ENCODE results near the gene IRF4.
"Not testable (repeated sequence)": the region's sequence is repeated elsewhere in the genome, so short reads cannot be mapped to it uniquely, and the experiment has no call there.

Gene IRF4

DNA sequence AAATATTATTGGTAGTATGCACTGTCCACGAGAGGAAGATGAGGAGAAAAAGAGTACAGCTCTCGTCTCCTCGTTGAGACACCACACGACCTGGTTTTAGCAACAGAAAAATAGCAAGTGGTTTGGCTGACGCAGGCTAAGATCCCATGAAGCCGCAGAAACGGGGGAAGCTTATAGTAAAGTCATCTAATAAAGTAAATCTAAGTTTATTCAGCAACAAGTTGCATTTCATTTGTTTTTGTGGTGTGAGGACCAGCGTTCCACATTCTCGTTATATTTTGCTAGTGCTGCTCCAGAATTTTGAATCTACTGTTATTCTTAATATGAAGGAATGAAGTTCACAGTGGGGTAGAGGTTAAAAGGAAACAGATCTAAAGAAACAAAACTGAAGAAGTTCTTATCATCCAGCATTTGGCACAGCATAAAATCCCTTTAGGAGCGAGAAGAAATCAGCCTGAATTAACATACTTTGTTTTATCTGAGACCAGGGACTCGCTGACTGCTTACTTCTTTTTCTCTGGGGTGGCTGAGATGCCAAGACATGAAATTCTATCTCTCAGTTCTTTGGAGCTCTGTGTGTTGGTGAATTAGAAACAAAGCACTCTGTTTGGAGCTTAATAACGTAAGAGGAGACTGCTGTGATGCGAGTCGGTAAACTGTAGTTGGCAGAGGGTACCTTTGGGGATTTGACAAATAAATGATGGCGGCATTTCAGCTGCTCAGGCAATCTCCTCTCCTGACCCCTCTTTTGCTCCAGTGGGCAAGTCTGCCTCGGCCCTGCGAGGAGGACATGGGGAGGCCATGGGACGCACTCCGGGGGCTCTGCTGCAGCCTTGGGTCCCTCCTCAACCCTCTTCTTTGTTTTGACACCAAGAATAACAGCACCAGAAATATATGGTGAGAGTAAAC, 24.9 kb upstream of the IRF4 start:
- DNase-seq (ENCODE audit: low spot score) = no peak

DNA sequence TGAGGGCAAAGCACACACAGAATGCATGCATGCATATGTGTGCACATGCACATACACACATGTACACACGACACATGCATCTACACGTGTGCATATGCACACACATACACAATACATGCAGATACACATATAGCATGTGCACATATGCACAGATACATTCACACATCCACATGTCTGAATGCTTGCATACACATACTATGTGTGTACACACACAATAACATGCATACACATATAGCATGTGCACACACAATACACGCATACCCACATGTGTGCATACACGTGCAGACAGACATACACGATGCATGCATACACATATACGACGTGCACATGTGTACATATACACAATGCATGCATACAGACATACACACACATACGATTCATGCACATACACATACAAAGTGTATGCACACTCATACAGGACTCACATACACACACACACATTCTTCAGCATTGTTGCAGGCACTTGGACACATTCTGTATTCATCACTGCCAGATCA, 24.2 kb upstream of the IRF4 start:
- DNase-seq (ENCODE audit: low spot score) = no peak

DNA sequence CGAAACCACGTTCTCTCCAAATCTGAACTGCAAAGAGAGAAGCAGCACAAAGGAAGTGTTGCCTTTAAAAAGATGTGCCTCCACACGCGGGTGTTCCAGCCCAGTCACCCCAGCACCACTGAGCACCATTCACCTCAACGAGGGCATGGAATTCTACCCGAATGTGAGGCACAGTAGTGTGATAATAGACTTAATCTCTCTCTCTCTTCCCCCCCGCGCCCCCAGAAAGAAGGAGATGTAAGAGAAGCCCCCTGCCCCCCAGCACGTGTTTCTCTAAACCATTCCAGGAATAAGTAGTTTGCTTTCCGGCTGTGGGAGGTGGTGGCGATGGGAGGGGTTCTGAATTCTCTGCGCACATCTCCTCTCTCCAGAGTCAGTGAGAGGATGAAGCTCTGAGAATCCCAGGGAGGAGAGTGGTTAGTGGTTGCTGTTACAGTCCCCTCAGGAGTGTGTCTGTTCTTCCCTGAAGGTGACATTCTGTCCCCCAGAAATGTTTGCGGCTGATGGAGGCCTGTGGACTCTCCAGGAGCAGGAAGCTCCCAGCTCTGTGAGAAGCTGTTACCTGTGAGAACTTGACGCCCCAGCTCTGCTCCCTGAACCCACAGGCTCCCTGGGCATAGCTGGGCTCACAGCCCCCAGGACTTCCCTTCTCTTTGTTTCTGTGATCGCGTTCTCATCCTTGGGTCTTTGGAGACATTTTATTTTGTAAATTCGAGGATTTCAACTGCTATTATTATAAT, 23.5 kb upstream of the IRF4 start:
- DNase-seq (ENCODE audit: low spot score) = no peak

DNA sequence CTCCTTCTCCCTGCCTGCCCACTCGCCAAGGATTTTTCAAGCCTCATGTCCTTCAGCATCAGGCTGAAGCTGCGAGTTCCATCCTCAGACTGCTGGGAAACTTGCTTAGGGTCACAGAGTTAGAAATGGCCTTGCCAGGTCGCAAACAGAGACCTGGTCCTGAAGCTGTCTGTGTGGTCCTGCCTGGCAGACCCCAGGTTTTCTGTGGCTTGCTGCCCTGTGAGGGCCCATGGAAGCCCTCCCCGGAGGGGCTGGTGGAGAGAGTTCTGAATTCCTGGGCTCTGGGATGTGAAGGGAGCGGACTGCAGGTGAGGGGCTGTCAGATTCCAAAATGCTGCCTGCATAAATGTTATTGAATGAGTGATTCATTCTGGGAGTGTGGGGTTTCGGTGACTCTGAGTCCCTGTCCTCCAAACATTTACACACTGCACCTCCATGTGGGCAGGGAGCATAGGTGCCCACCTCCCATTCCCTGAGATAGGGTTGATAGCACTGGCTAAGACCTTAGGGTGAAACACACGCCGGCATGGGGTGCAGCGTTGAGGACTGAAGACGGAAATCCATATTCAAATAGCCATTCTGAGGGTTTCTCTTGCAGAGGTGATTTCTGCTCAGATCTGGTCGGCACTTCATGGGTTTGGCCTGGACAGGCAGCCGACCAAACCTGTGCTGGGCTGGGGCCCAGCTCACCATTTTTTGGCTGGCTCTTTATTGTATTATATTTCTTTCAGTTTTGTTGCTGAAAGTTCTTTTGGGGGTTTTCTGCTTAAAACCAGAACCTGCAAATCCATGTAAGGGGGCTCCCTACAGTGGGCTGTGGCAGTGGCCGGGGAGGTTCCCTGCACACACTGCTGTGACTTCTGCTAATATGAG, 21.8 kb upstream of the IRF4 start:
- no peak for DNase-seq (ENCODE audit: low spot score)

DNA sequence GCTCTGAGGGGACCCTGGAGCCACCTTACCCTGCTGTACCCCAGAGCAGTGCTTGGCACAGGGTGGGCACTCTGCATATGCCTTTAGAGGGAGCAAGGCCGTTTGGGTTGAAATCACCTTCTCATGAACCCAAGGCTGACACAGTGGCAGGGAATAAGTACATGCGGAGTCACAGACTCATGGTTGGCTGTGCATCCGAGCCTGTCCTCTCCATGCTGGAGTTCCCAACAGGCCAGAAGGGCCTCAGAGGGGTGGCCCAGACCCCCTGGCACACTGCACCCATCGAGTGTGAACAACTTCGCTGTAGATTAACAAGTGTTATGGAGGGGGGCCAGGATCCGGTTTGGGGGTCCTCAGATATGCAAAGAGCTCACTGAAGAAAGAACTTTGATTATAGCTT, 21.0 kb upstream of the IRF4 start:
- DNase-seq (ENCODE audit: low spot score) = no peak

DNA sequence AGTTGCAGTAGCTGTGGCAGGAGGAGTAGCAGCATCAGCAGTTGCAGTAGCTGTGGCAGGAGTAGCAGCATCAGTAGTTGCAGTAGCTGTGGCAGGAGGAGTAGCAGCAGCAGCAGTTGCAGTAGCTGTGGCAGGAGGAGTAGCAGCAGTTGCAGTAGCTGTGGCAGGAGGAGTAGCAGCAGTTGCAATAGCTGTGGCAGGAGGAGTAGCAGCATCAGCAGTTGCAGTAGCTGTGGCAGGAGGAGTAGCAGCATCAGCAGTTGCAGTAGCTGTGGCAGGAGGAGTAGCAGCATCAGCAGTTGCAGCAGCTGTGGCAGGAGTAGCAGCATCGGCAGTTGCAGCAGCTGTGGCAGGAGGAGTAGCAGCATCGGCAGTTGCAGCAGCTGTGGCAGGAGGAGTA, 19.7 kb upstream of the IRF4 start:
- not testable (repeated sequence) for DNase-seq (ENCODE audit: low spot score)

DNA sequence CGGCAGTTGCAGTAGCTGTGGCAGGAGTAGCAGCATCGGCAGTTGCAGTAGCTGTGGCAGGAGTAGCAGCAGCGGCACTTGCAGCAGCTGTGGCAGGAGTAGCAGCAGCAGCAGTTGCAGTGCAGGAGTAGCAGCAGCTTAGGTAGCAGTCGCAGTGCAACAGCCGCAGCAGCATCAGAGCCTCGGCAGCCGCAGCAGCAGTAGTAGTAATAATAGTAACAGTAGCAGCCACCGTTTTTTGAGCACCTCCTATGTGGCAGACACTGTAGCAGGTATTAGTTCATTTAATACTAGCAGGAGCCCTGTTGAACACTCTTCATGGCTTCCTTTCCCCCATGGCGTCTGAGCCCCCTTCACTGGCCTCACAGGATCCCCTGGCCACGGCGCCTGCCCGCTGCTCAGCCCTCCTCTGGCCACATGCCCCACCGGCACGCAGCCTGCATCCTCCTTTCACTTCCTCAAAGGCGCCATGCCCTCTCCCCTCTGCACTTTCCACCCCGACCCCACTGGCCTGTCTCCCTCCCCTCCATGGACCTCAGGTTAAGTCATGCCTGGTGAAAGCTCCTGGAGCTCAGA, 19.1 kb upstream of the IRF4 start:
- no peak for DNase-seq (ENCODE audit: low spot score)

DNA sequence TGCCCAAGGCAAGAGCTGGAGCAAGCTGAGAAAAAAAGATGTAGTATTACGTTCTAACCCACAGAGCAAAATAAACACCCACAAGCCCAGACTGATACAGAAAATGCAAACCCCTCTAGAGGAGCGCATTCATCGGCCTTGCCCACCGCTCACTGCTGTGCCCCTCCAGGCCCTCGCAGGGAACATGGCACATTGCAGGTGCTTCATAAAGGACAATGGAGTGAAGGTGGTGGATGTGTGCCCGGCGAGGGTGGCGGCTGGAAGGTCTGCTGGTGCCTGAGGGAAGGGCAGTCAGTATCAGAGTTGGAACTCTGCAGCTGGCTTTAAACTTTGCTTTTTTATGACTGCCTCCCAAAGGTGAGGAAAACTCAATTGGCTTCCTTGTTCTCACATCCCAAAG, 18.5 kb upstream of the IRF4 start:
- no peak for DNase-seq (ENCODE audit: low spot score)

DNA sequence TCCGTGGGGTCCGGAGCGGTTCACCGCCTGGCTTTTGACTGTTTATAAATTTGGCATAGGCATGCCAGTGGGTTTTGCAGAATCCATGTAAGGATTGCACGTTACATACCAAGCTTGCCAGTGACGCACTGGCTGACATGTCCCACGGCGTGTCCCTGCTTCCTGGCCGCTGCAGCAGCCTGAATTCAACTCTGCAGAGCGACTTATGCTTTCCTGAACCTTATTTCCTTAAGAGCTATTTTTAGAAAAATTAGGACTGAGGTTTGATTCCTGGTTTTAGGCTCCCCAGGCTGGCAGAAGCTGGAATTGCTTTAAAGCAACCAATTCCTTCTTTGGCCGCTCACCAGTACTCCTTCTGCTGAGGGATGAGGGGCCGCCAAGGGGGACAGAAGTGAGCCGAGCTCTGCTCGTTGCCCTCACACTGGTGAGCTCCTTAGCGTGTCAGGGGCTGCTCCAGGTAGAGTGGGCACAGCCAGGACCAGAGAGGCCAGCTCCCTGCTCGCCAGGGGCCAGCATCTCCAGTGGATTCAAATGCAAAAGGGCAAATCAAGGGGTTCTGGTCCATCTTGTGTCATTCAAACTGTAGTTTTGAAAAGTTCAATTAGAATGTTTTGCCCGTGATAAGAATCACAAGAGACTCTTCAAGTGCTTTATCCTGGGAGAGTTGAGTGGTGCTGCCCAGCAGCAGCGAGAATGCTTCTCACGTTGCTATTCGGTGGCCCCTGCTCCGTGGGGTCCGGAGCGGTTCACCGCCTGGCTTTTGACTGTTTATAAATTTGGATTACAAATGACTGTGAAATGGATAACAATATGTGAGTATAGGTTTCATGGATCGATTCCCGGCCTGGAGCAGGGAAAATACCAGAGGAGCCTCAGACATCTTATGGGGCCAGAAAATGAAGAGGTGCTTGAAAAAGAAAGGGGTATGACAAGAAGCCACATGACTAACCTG, 17.5 kb upstream of the IRF4 start:
- no peak for DNase-seq (ENCODE audit: low spot score)

DNA sequence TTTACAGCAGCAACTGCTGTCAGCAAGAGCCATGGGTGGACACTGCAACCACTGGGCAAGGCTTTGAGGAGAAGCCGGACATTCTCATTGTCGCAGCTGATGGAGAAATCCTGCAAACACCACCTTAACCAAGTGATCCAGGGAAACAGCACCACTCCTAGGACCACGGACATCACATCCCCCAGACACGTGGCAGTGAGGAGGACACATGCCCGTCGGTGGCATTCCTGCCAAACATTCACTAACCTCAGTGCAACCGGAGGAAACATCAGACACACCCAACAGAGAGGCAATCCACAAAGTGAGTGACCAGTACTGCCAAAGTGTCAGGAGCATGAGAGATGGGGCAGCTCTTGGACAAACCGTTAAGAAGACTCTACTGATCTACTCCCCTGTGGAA, 16.6 kb upstream of the IRF4 start:
- no peak for DNase-seq (ENCODE audit: low spot score)

DNA sequence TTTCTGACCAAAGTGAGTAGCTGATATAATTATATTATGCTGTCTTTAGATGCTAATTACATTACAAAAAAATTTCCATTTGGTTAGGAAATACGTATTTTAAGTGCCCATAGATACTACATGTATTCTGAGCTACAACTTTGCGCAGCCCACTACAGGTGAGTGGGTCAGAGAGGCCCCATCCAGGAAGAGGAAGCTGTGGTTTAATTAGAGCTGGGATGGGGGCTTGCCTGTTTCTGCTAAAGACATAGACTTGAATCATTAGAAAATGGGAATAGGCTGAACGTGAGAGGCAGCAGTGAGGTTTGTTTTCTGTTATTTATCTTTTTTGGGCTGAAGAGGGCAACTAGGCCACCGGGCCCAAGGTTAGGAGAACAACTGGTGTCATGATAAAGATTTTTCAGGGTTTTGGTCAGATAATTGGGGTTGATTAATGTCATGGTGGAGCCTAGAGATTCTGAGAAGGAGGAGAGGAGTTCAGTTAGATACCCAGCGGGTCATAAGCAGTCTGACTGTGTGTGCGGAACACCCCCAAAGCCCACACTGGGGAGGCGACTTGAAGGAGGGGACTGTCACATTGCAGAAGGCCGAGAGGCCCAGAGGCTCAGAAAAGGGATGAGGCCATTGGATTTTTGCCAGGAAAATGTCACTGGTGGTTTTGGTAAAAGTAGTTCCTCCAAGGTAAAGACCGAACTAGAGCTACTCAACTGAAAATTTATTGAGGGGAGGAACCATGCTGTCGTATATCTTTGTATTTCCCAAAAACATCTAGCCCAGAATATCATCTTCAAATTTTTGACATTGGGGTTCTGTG, 14.5 kb upstream of the IRF4 start:
- DNase-seq (ENCODE audit: low spot score) = no peak

DNA sequence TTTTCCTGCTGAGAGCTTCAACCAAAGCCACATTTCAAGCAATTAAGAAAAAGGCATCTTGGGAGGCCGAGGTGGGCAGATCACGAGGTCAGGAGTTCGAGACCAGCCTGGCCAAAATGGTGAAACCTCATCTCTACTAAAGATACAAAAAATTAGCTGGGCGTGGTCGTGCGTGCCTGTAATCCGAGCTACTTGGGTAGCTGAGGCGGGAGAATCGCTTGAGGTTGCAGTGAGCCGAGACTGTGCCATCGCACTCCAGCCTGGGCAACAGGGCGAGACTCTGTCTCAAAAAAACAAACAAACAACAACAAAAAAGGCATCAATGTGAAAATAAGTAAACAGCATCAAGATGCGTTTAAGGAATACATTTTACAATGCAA, 13.9 kb upstream of the IRF4 start:
- not testable (repeated sequence) for DNase-seq (ENCODE audit: low spot score)

DNA sequence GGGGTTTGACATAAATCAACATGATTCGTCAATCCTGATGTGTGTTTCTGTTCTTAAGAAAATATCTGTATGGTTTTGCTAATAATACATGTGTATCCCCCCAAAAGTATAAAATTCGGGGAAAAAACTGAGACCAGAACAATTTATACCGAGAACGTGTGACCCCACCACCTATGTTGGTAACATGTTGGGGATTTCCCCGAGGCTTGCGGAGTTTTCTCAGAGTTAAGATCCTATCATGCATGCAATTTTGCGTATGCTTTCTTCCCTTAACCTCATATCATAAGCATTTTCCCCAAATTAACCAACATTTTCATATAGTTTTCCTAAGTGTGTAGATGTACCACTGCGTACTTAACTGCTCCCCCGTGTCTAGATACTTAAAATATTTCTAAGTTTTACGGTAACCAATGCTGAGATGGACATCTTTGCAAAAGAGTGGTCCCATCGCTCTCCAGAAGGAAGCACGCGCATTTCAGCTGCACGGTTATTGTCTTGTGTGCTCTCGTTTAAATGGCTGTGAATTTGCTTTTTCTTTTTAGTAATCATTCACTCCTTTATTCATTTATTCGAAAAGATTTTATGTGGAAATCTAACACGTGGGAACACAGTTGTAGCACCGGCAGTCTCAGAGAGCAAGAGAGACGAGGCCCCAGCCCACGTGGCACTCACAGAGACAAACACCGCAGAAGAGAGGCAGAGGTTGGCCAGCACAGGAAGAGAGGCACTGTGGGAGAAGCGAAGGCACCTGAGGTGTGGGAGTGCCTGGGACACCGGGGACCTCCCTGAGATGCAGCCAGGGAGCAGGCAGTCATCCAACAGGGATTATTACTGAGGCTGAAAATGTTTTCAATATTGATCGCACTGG, 13.2 kb upstream of the IRF4 start:
- DNase-seq (ENCODE audit: low spot score) = no peak

DNA sequence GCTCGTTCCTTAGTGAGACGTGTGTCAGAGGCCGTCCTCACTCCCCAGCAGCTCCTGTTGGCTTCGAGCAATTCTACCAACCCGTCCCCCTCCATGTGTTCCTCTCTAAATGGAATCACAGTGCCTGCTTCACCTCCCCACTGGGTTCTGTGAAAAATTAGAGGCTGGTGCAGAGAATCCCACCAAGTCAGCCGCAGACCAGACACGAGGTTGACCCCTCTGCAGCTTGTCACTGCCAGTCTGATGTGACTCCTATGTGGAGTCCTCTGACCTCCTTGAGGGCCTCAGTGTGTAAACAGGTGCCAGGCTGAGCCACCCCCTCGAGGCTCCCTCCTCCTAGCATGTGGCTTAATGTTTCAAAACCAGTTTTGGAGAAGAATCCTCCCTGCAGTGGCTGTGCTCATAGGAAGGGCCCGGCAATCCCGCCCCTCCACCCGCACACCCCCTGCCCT, 12.6 kb upstream of the IRF4 start:
- no peak for DNase-seq (ENCODE audit: low spot score)

DNA sequence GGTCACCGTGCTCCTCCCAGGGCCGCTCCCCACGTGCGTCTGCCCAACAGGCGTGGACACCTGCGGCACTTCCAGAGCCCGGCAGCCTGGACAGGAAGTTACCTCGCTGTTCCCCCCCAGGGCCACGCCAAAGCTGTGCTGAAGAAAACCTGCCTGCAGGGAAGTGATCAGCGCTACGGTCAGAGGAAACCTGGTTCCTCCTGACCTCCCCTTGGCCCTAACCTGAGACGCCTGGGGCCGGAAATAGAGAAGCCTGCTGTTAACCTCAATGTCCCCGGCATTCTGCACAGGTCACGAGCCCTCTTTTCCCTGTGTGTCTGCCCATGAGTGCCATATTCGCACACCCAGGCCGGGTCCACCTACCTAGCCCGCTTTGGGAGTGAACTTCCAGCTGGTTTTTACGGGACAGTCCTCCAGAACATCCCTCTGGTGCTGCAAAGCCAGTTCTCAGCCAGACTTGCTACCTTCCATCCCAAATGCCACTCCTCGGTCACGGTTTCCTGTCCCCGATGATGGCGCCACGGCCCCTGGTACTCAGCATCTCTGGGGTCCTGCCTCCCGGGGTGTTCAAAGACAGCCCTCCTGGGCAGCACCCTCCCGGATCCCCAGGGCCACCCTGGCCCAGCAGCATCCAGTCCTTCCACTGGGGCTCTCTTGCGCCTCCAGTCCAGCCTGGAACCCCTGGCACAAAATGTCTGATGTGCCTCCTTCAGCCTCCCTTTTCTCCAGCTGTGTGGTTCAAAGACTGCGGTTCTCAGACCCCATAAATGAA, 12.0 kb upstream of the IRF4 start:
- DNase-seq (ENCODE audit: low spot score) = no peak

DNA sequence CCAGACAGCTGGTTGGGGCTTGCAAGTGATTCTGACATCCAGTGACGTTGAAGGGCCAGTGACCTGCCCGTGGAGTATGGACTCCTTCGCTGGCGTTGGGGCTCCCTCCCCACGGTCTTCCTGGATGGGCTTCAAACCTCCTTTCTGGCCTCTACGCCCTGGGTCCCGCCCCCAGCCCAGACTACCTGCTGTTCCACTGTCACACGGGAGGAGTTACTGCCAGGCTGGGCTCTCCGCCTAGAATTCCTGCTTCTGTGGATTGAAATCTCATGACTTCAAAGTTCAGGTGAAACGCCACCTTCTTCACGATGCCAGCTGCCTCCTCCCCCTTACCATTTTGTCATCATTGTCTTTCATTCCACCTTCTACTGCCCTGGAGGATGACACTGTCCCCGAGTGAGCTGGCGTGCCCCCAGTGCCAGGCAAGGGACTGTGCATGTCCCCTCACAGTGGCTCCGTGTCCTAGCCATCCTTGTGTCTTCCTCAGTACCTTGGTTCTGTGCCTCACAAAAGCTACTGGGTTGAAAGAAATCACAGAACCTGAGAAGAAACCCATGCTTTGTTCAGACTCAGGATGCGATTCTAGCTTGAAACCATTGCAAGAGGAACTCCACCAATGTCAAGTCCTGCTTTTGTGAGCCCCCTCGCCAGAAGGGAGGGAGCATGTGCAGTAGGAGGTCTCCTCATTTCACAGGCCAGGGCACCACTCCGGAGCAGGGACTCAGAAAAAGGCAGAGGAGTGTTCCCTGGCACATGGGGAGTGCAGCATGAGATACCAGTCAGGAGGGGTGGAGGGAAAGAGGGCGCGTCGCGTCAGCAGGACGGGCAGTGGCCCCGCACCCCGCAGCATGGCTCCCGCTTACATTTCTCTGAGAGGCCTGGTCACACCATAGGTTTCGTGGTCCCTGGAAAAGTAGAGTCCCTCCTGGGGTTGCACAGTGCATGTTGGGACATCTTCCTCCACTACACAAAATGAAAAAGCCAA, 11.0 kb upstream of the IRF4 start:
- DNase-seq (ENCODE audit: low spot score) = no peak

Measured in ecto neural progenitor cell (in vitro differentiated cells).